OCI-LY1 (cell line): ENCODE measurements around the gene NLE1.

Experiments used
- CTCF ChIP-seq: fragments of 200-600 bp; sonication (generic), shearing (Covaris generic); IDR thresholded peaks from 2 replicates; pipeline ENCODE4 v1.5.1; 2017; ENCODE audit warnings: mild to moderate bottlenecking, antibody characterized with exemption, low read length, moderate library complexity, mixed read lengths
- EZH2 ChIP-seq: fragments of 200-600 bp; sonication (generic), shearing (Covaris generic); IDR thresholded peaks from 2 replicates; pipeline ENCODE4 v1.8.0; 2017; ENCODE audit warnings: borderline replicate concordance, mixed run types, mild to moderate bottlenecking, antibody characterized with exemption, low read length, moderate library complexity, mixed read lengths

- TF ChIP-seq CTCF (no peak), EZH2 (no peak)
These were observed 21.8 kb upstream of the NLE1 start for GRCh38 chr17:35163886-35164285.
